ENCODE results near the gene FAM170B.

Gene FAM170B

GRCh38 chr10:49118430-49119074 is 15.3 kb downstream of the FAM170B start:
- no peak for DNase-seq

GRCh38 chr10:49117376-49118070 is 16.3 kb downstream of the FAM170B start:
- no peak for DNase-seq

- DNase-seq, result no peak
Measured at GRCh38 chr10:49116509-49117375, 17.1 kb downstream of the FAM170B start.

- DNase-seq, result no peak
Measured at GRCh38 chr10:49115796-49116508, 17.9 kb downstream of the FAM170B start.

GRCh38 chr10:49115015-49115795 is 18.6 kb downstream of the FAM170B start, which contains the start of gene VSTM4:
Gene VSTM4, minus strand, starts transcription at chr10:49115522. Its CDS starts 37 bp downstream, at chr10:49115485.
- no peak for DNase-seq

GRCh38 chr10:49114718-49115014 is 19.2 kb downstream of the FAM170B start:
- DNase-seq, result no peak

- DNase-seq, result no peak
Measured at GRCh38 chr10:49113741-49114141, 20.1 kb downstream of the FAM170B start.

- DNase-seq, result no peak
Measured at GRCh38 chr10:49112851-49113250, 21.0 kb downstream of the FAM170B start.

- no peak for DNase-seq
Measured at GRCh38 chr10:49112098-49112497, 21.7 kb downstream of the FAM170B start.

GRCh38 chr10:49111320-49111698 is 22.5 kb downstream of the FAM170B start:
- no peak for DNase-seq

- DNase-seq, result no peak
Measured at GRCh38 chr10:49110684-49111319, 23.0 kb downstream of the FAM170B start.

- no peak for DNase-seq
Measured at GRCh38 chr10:49109669-49110340, 24.0 kb downstream of the FAM170B start.

- DNase-seq, result no peak
Measured at GRCh38 chr10:49108656-49109055, 25.2 kb downstream of the FAM170B start.

- no peak for DNase-seq
Measured at GRCh38 chr10:49107887-49108267, 25.9 kb downstream of the FAM170B start.

GRCh38 chr10:49107111-49107886 is 26.5 kb downstream of the FAM170B start:
- no peak for DNase-seq

GRCh38 chr10:49106451-49106850 is 27.4 kb downstream of the FAM170B start:
- no peak for DNase-seq

- DNase-seq, result no peak
Measured at GRCh38 chr10:49105076-49105475, 28.7 kb downstream of the FAM170B start.

- DNase-seq, result no peak
Measured at GRCh38 chr10:49104323-49104722, 29.5 kb downstream of the FAM170B start.

- DNase-seq, result no peak
Measured at GRCh38 chr10:49103761-49104160, 30.1 kb downstream of the FAM170B start.

- no peak for DNase-seq
Measured at GRCh38 chr10:49099046-49099445, 34.8 kb downstream of the FAM170B start.

All from activated T-cell treated with anti-CD3 and anti-CD28 coated beads, Interleukin-2, amount 50 U/mL, for 1 hour (primary cell).